Suprapubic skin (tissue), 4 donors: ENCODE results near the gene C1QTNF8. TPM values are rescaled to one million over a fixed set of nuclear protein-coding genes. Genes with fewer than 3 reads are reported as not detected.

Experiments used
- DNase-seq, 2 donors: peaks; one replicate each; pipeline ENCODE4 v3.0.0-alpha.2; 2019; ENCODE audit warnings: low spot score in 2 of 2
- H3K27ac ChIP-seq: fragments of 200-600 bp; sonication (generic); one replicate; pipeline ENCODE4 v1.5.1; 2019
- H3K27me3 ChIP-seq: fragments of 200-600 bp; sonication (generic); one replicate; pipeline ENCODE4 v1.5.1; 2019
- H3K36me3 ChIP-seq: fragments of 200-600 bp; sonication (generic); one replicate; pipeline ENCODE4 v1.5.1; 2019
- H3K4me1 ChIP-seq: fragments of 200-600 bp; sonication (generic); one replicate; pipeline ENCODE4 v1.5.1; 2019
- H3K4me3 ChIP-seq: fragments of 200-600 bp; sonication (generic); one replicate; pipeline ENCODE4 v1.5.1; 2019; ENCODE audit warnings: mild to moderate bottlenecking
- H3K9me3 ChIP-seq: fragments of 200-600 bp; sonication (generic); one replicate; pipeline ENCODE4 v1.5.1; 2019
- CTCF ChIP-seq, 2 donors: fragments of 200-600 bp in 1 of 2; fragments of 450-650 bp in 1 of 2; sonication (generic) in 1 of 2; IDR thresholded peaks; one replicate each; pipeline ENCODE4 v1.5.1; 2016 to 2019; ENCODE audit warnings: antibody characterized with exemption in 2 of 2, mild to moderate bottlenecking in 1 of 2, moderate library complexity in 1 of 2
- EP300 ChIP-seq: sonication (generic); formaldehyde crosslinking; IDR thresholded peaks from one replicate; pipeline ENCODE4 v1.6.1; 2017; ENCODE audit warnings: antibody characterized with exemption
- POLR2A ChIP-seq, 2 donors: fragments of 450-650 bp; IDR thresholded peaks; one replicate each; pipeline ENCODE4 v1.6.1; 2017; ENCODE audit warnings: antibody characterized with exemption in 2 of 2, mild to moderate bottlenecking in 2 of 2, moderate library complexity in 2 of 2
- POLR2AphosphoS5 ChIP-seq, 3 donors: sonication (generic); formaldehyde crosslinking; IDR thresholded peaks; one replicate each; pipeline ENCODE4 v1.6.1; 2017; ENCODE audit warnings: antibody characterized with exemption in 3 of 3
- WGBS: methylation state at CpG from one replicate; pipeline ENCODE4 v1.1.5; 2018; 5-methylcytosine and 5-hydroxymethylcytosine counted together
- total RNA-seq, 4 donors: library from RNA; depleted of rRNA; stranded (reverse); fragments of >200 nt; gene quantifications; one replicate each; pipeline ENCODE4 v1.1.0, GENCODE V29; 2016

The C1QTNF8 gene
- total RNA-seq, 4 donors from 2014 or later, result not detected

- no peak for DNase-seq
- Histone ChIP-seq H3K27ac (no peak overlapping the region), H3K27me3 (peaks cover 98% of the 10 kb centered on the region), H3K4me1 (no peaks in the 10 kb centered on the region), H3K36me3 (no peaks in the 10 kb centered on the region), H3K4me3 (no peak overlapping the region), H3K9me3 (no peaks in the 10 kb centered on the region)
- no peak for TF ChIP-seq POLR2AphosphoS5 (IDR thresholded peaks at IDR 0.05)
- TF ChIP-seq EP300, result no peak
- TF ChIP-seq POLR2A (IDR thresholded peaks at IDR 0.05), result no peak
- no peak for TF ChIP-seq CTCF (IDR thresholded peaks at IDR 0.05)
- WGBS, result 43% methylated on average over 2 of the region's 16 CpGs
These were observed 25.1 kb downstream of the C1QTNF8 start for GRCh38 chr16:1070864-1071408.

GRCh38 chr16:1070084-1070863 is 25.8 kb downstream of the C1QTNF8 start:
- TF ChIP-seq CTCF (IDR thresholded peaks at IDR 0.05), result no peak
- no peak for TF ChIP-seq POLR2A (IDR thresholded peaks at IDR 0.05)
- TF ChIP-seq POLR2AphosphoS5 (IDR thresholded peaks at IDR 0.05), result no peak
- TF ChIP-seq EP300, result no peak
- no peak for DNase-seq
- peaks cover 100% of the 10 kb centered on the region for H3K27me3 ChIP-seq
- no peak overlapping the region for H3K27ac ChIP-seq
- no peaks in the 10 kb centered on the region for H3K36me3 ChIP-seq
- WGBS, result 20% methylated on average over 3 of the region's 32 CpGs
- no peaks in the 10 kb centered on the region for H3K9me3 ChIP-seq
- no peaks in the 10 kb centered on the region for H3K4me1 ChIP-seq
- H3K4me3 ChIP-seq, result no peak overlapping the region

GRCh38 chr16:1069154-1069553 is 26.9 kb downstream of the C1QTNF8 start:
- no peak overlapping the region for H3K27ac ChIP-seq
- no peaks in the 10 kb centered on the region for H3K4me1 ChIP-seq
- DNase-seq, result no peak
- H3K36me3 ChIP-seq, result no peaks in the 10 kb centered on the region
- H3K9me3 ChIP-seq, result no peaks in the 10 kb centered on the region
- 93% methylated on average over 2 of the region's 7 CpGs for WGBS
- TF ChIP-seq EP300 (no peak), POLR2A (IDR thresholded peaks at IDR 0.05) (no peak), CTCF (IDR thresholded peaks at IDR 0.05) (no peak), POLR2AphosphoS5 (IDR thresholded peaks at IDR 0.05) (no peak)
- peaks cover 100% of the 10 kb centered on the region for H3K27me3 ChIP-seq
- H3K4me3 ChIP-seq, result no peak overlapping the region

GRCh38 chr16:1068451-1068850 is 27.6 kb downstream of the C1QTNF8 start:
- Histone ChIP-seq H3K4me3 (no peak overlapping the region), H3K4me1 (no peaks in the 10 kb centered on the region), H3K27ac (no peak overlapping the region), H3K27me3 (peaks cover 100% of the 10 kb centered on the region), H3K36me3 (no peaks in the 10 kb centered on the region), H3K9me3 (no peaks in the 10 kb centered on the region)
- whole genome bisulfite sequencing, result 90% methylated on average over 7 of the region's 18 CpGs
- no peak for TF ChIP-seq POLR2AphosphoS5 (IDR thresholded peaks at IDR 0.05)
- no peak for TF ChIP-seq CTCF (IDR thresholded peaks at IDR 0.05)
- no peak for TF ChIP-seq POLR2A (IDR thresholded peaks at IDR 0.05)
- no peak for TF ChIP-seq EP300
- no peak for DNase-seq

- DNase-seq, result no peak
- Histone ChIP-seq H3K36me3 (no peaks in the 10 kb centered on the region), H3K4me1 (no peaks in the 10 kb centered on the region), H3K9me3 (no peaks in the 10 kb centered on the region), H3K27me3 (peaks cover 100% of the 10 kb centered on the region), H3K4me3 (no peak overlapping the region), H3K27ac (no peak overlapping the region)
- WGBS, result 61% methylated on average over 15 of the region's 15 CpGs
- TF ChIP-seq EP300, result no peak
- TF ChIP-seq CTCF (IDR thresholded peaks at IDR 0.05), result no peak
- no peak for TF ChIP-seq POLR2A (IDR thresholded peaks at IDR 0.05)
- no peak for TF ChIP-seq POLR2AphosphoS5 (IDR thresholded peaks at IDR 0.05)
These were observed 28.4 kb downstream of the C1QTNF8 start for GRCh38 chr16:1067629-1068028.
